Glutamatergic neuron (in vitro differentiated cells): Measurements from ENCODE around the gene FSTL4. TPM values are rescaled to one million over a fixed set of nuclear protein-coding genes. Genes with fewer than 3 reads are reported as not detected.

ENCODE experiments used
- DNase-seq: peaks from one replicate; pipeline ENCODE4 v3.0.0; 2022
- H3K27ac Mint-ChIP-seq: one replicate; pipeline ENCODE4 v1.8.0; 2020; ENCODE audit warnings: mild to moderate bottlenecking, mixed read lengths, inconsistent platforms; ENCODE audit not compliant: unreplicated experiment
- H3K27me3 Mint-ChIP-seq: one replicate; pipeline ENCODE4 v1.8.0; 2020; ENCODE audit warnings: mild to moderate bottlenecking, moderate library complexity, mixed read lengths, inconsistent platforms; ENCODE audit not compliant: unreplicated experiment
- H3K36me3 Mint-ChIP-seq: one replicate; pipeline ENCODE4 v1.8.0; 2020; ENCODE audit warnings: mild to moderate bottlenecking, mixed read lengths, inconsistent platforms; ENCODE audit not compliant: unreplicated experiment
- H3K4me1 Mint-ChIP-seq: one replicate; pipeline ENCODE4 v1.8.0; 2020; ENCODE audit warnings: mild to moderate bottlenecking, low read depth, mixed read lengths, inconsistent platforms; ENCODE audit not compliant: unreplicated experiment
- H3K4me3 Mint-ChIP-seq: one replicate; pipeline ENCODE4 v1.8.0; 2020; ENCODE audit warnings: mild to moderate bottlenecking, mixed read lengths, inconsistent platforms; ENCODE audit not compliant: unreplicated experiment
- H3K9me3 Mint-ChIP-seq: one replicate; pipeline ENCODE4 v1.8.0; 2020; ENCODE audit warnings: mild to moderate bottlenecking, moderate library complexity, mixed read lengths, inconsistent platforms; ENCODE audit not compliant: unreplicated experiment
- total RNA-seq: library from RNA; stranded (reverse); fragmentation: NEBNext Ultra II Directional; extraction: Animal tissue kit (Norgen Biotek cat#: 25700); gene quantifications from one replicate; pipeline ENCODE4 v1.2.1, GENCODE V29; 2021; ENCODE audit not compliant: unreplicated experiment
- TF ChIP-seq, protein P1 (sequence below): fragments of 200-600 bp; sonication (generic); IDR thresholded peaks from one replicate; pipeline ENCODE4 v1.5.0; 2021; ENCODE audit not compliant: partially characterized antibody, unreplicated experiment

The FSTL4 gene
- total RNA-seq, 1 donor from 2014 or later, result 29.0 TPM

DNA sequence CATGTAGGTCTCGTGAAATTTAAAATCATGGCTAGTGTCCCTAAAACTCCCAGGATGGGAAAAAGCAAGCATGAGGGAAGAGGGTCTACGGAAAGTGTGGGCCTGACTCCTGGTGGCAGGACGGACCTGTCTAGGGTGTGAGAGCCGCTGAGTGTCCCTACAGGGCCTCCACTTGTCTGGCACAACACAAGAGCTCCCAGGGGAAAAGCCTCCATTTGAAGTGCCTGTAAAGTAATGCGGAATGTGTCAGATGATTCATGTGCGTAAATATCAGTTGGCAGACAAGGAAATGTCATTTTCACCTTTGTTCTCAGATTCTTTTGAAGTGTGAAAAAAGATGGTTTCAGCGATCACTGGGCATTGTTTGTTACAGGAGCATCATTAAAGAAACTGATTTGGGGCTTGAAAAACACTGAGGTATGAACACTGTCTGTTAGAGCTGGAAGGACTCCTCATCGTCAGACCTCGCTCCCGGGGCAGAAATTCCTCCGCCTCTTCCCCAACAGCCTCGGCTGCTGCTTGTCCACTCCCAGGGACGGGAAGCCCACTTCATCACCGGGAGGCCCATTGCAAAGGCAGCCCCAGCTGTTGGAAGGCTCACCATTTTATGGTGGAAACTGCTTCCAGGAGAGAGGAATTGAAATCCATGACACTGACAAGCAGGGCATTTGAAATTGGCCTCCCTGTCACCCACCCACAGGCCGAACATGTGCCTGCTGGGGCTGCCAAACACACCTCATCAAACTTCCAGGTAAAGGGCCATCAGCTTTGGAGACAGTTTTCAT, 240.8 kb downstream of the FSTL4 start:
- TF ChIP-seq, protein P1, sequence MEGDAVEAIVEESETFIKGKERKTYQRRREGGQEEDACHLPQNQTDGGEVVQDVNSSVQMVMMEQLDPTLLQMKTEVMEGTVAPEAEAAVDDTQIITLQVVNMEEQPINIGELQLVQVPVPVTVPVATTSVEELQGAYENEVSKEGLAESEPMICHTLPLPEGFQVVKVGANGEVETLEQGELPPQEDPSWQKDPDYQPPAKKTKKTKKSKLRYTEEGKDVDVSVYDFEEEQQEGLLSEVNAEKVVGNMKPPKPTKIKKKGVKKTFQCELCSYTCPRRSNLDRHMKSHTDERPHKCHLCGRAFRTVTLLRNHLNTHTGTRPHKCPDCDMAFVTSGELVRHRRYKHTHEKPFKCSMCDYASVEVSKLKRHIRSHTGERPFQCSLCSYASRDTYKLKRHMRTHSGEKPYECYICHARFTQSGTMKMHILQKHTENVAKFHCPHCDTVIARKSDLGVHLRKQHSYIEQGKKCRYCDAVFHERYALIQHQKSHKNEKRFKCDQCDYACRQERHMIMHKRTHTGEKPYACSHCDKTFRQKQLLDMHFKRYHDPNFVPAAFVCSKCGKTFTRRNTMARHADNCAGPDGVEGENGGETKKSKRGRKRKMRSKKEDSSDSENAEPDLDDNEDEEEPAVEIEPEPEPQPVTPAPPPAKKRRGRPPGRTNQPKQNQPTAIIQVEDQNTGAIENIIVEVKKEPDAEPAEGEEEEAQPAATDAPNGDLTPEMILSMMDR, result no peak
- peaks cover 2% of the 10 kb centered on the region for H3K27me3 Mint-ChIP-seq
- H3K27ac Mint-ChIP-seq, result no peak overlapping the region
- no peaks in the 10 kb centered on the region for H3K9me3 Mint-ChIP-seq
- peaks cover 11% of the 10 kb centered on the region for H3K36me3 Mint-ChIP-seq
- DNase-seq, result no peak
- no peak overlapping the region for H3K4me3 Mint-ChIP-seq
- H3K4me1 Mint-ChIP-seq, result peaks cover 9% of the 10 kb centered on the region

DNA sequence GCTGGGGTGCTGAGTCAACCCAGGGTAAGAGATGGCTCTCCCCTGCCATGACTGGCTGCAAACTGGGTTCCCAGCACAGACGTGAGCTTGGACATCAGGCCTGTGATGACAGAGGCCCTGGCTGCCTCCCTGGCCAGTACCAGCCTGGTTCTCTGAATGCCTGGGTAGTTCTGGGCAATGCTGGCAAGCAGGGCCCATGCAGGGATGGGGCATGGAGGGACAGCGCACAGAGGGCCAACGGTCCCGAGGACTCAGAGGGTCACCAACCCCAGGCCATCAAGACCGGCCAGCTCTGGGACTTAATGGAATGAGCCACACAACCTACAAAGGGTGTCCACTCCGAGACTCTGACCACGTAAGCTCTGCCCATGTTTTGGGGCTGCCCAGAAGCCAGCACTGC, 241.4 kb downstream of the FSTL4 start:
- Mint-ChIP-seq H3K27ac (no peak overlapping the region), H3K4me1 (peaks cover 16% of the 10 kb centered on the region), H3K9me3 (peaks cover 4% of the 10 kb centered on the region), H3K4me3 (no peak overlapping the region), H3K27me3 (peaks cover 2% of the 10 kb centered on the region), H3K36me3 (peaks cover 13% of the 10 kb centered on the region)
- TF ChIP-seq, protein P1, result no peak
- no peak for DNase-seq

DNA sequence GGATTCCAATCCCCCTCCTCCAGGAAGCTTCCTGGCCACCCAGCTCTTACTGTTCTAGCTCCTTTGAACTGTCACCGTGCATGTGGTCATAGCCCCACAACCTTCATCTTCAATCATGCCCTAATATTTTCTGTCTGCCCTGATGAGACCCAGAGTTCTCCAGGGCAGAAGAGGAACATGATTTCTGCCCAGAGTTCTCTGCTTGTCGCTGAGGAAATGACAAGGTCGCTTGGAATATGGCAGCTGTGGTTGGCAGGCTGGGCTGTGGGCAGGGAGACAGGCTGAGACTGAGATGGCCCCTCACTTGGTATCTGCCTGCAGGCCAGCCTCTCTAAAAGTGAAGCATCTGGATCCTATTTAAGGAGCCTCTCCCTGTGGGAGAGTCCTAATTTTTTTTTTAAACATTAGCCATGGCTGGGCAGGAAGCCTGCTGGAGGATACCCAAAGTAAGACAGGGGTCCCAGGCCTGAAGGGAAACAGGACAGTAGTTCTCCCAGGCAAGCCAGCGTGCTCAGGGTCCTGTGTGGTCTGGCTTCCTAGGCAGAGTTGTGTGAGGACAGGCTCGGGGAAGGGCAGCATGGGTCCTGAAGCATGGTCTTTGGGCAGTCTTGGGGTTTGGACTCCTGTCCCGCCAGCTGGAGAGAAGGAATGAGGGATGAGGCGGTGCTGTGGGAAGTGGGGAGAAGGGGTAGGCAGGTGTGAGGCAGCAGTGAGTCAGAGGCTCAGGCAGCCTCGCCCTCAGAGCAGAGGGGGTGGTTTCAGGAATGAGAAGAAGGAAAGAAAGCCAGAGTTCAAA, 242.1 kb downstream of the FSTL4 start:
- H3K4me3 Mint-ChIP-seq, result no peak overlapping the region
- peaks cover 7% of the 10 kb centered on the region for H3K36me3 Mint-ChIP-seq
- H3K27me3 Mint-ChIP-seq, result peaks cover 2% of the 10 kb centered on the region
- peaks cover 22% of the 10 kb centered on the region for H3K4me1 Mint-ChIP-seq
- DNase-seq, result no peak
- H3K9me3 Mint-ChIP-seq, result peaks cover 6% of the 10 kb centered on the region
- H3K27ac Mint-ChIP-seq, result no peak overlapping the region
- TF ChIP-seq, protein P1, result no peak

DNA sequence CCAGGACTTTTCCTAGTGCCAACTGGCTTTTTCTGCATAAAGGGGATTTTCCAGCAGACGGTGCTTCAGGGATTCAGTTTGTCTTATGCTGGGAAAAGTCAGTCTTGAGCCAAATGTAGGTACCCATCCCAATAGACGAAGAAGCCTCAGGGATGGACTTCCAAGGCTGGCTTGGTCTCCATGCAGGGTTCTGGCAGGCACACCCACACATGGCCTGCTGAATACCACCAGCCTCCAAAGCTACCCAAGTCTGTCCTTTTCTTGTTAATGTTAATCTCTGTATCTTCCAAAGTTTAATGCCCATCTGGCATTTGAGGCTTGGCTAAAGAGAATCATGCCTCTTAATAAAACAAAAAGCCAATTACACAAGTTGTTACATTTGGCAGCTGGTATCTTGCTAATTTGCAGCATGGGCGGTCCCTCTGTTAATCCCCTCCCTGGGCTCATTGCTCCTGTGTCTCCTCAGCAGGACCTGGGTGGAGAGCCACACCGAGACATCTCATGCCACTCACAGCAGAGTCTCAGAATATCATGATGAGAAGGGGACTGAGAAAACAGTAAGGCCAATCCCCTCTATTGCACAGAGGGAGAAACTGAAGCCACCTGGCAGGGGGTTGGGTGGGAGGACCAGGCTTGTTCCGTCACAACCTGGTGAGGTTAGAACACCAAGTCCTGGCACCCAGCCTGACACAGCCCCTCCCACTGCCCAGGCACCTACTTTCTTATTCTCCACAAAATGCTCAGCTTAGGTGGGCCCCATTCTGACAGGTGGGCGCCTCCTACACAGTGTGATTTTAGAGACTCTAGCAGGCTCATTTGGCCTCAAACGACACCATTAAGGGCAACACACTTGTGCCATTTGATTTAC, 243.2 kb downstream of the FSTL4 start:
- peaks cover 30% of the 10 kb centered on the region for H3K4me1 Mint-ChIP-seq
- peaks cover 6% of the 10 kb centered on the region for H3K27me3 Mint-ChIP-seq
- peaks cover 6% of the 10 kb centered on the region for H3K9me3 Mint-ChIP-seq
- H3K4me3 Mint-ChIP-seq, result no peak overlapping the region
- H3K27ac Mint-ChIP-seq, result no peak overlapping the region
- no peak for DNase-seq
- TF ChIP-seq, protein P1, result no peak
- H3K36me3 Mint-ChIP-seq, result peaks cover 7% of the 10 kb centered on the region
